Sigmoid colon (tissue), 4 donors: ENCODE measurements around the gene KDM3B.

ENCODE experiments used
- CTCF ChIP-seq, 4 experiments: fragments of 450-650 bp in 3 of 4; fragments of 200-600 bp in 1 of 4; IDR thresholded peaks; one replicate each; pipeline ENCODE4 v1.5.1; 2016 to 2019; ENCODE audit warnings: antibody characterized with exemption in 4 of 4, mild to moderate bottlenecking in 3 of 4, moderate library complexity in 2 of 4
- POLR2AphosphoS5 ChIP-seq, 4 donors: sonication (generic); formaldehyde crosslinking; IDR thresholded peaks; one replicate each; pipeline ENCODE4 v1.6.1; 2017; ENCODE audit warnings: antibody characterized with exemption in 4 of 4

GRCh38 chr5:138445547-138446271 is 93.2 kb downstream of the KDM3B start:
- TF ChIP-seq CTCF (IDR thresholded peaks at IDR 0.05) (no peak), POLR2AphosphoS5 (IDR thresholded peaks at IDR 0.05) (no peak)
